K562 (cell line): ENCODE results near the gene GOLPH3L. TPM values are rescaled to one million over a fixed set of nuclear protein-coding genes. Genes with fewer than 3 reads are reported as not detected.

ENCODE experiments used
- HDAC8 ChIP-seq: fragments of 450-650 bp; IDR thresholded peaks from 2 replicates; pipeline ENCODE4 v1.6.1; 2016; ENCODE audit warnings: mild to moderate bottlenecking, missing genetic modification characterization, moderate library complexity, missing compliant biosample characterization
- NR2F6 ChIP-seq: fragments of 450-650 bp; formaldehyde crosslinking; IDR thresholded peaks from 2 replicates; pipeline ENCODE4 v1.4.0; 2020; ENCODE audit warnings: mild to moderate bottlenecking
- POLR2A ChIP-seq: fragments of 450-650 bp; conservative IDR thresholded peaks from 2 replicates; pipeline ENCODE4 v1.6.1; 2016
- RAD21 ChIP-seq, 2 experiments: fragments of 250-450 bp in 1 of 2; fragments of 450-650 bp in 1 of 2; sonication (Bioruptor Pico) in 1 of 2; formaldehyde crosslinking in 1 of 2; IDR thresholded peaks in 1 of 2; conservative IDR thresholded peaks in 1 of 2; 2 replicates each; pipeline versions ENCODE4 v1.4.0 to v1.8.0; 2020 to 2022; ENCODE audit warnings: mild to moderate bottlenecking in 2 of 2, moderate library complexity in 1 of 2
- SMC3 ChIP-seq: conservative IDR thresholded peaks from 2 replicates; pipeline ENCODE4 v1.6.1; 2011; ENCODE audit warnings: low read depth, low read length, improper control_type of control experiment; ENCODE audit not compliant: insufficient read depth
- SUPT5H ChIP-seq: fragments of 450-650 bp; IDR thresholded peaks from 2 replicates; pipeline ENCODE4 v1.6.1; 2016
- TEAD2 ChIP-seq: fragments of 450-650 bp; IDR thresholded peaks from 2 replicates; pipeline ENCODE4 v1.6.1; 2016; ENCODE audit warnings: missing genetic modification characterization, control low read depth, missing compliant biosample characterization
- TEAD4 ChIP-seq, 2 experiments: sonication (generic) in 1 of 2; formaldehyde crosslinking in 1 of 2; IDR thresholded peaks; 2 replicates each; pipeline versions ENCODE4 v1.6.1 to v1.8.0; 2012 to 2022; ENCODE audit warnings: borderline replicate concordance in 1 of 2, inconsistent platforms in 1 of 2, low read length in 1 of 2, mild to moderate bottlenecking in 1 of 2, missing genetic modification reagents in 1 of 2
- ZFP30 ChIP-seq: fragments of 250-450 bp; sonication (Bioruptor Pico); IDR thresholded peaks from 2 replicates; pipeline ENCODE4 v1.8.0; 2022; ENCODE audit warnings: moderate library complexity, mild to moderate bottlenecking, inconsistent platforms, borderline replicate concordance
- ZKSCAN8 ChIP-seq: fragments of 200-800 bp; sonication (Bioruptor generic); IDR thresholded peaks from 2 replicates; pipeline ENCODE4 v1.6.1; 2016; ENCODE audit warnings: missing genetic modification characterization, missing compliant biosample characterization
- polyA plus RNA-seq, 8 experiments: library from polyadenylated mRNA; depleted of rRNA in 4 of 8; stranded (reverse) in 5 of 8; unstranded in 3 of 8; fragments of >200 nt; fragmentation: Nextera tagmentation in 2 of 8; fragmentation: Illumina TruSeq in 1 of 8; extraction: Ambion mirVana in 2 of 8; extraction: Trizol in 1 of 8; gene quantifications; 2 replicates each; pipeline versions ENCODE4 v1.2.1 to v1.2.3, GENCODE V29; 2011 to 2014; ENCODE audit warnings: inconsistent platforms in 1 of 8, missing spikeins in 1 of 8
- total RNA-seq, 7 experiments: library from RNA; depleted of rRNA in 6 of 7; stranded (reverse); fragments of >200 nt in 6 of 7; fragmentation: Illumina TruSeq in 2 of 7; extraction: Trizol in 2 of 7; gene quantifications; 2 replicates each; pipeline versions ENCODE4 v1.2.1 to v1.2.3, GENCODE V29; 2011 to 2021; ENCODE audit warnings: low replicate concordance in 1 of 7
- TF ChIP-seq, protein P1 (sequence below): fragments of 450-650 bp; IDR thresholded peaks from 2 replicates; pipeline ENCODE4 v1.6.1; 2017; ENCODE audit warnings: antibody characterized with exemption, mild to moderate bottlenecking
- TF ChIP-seq, protein P2 (sequence below): fragments of 450-650 bp; IDR thresholded peaks from 2 replicates; pipeline ENCODE4 v1.6.1; 2016

Gene GOLPH3L
- total and polyA plus RNA-seq, 9 of the 15 experiments (the other 6 are each of a cell fraction or from before 2014, with no cell fraction given) = 8.1 to 42.1 (median 21.6) TPM

DNA sequence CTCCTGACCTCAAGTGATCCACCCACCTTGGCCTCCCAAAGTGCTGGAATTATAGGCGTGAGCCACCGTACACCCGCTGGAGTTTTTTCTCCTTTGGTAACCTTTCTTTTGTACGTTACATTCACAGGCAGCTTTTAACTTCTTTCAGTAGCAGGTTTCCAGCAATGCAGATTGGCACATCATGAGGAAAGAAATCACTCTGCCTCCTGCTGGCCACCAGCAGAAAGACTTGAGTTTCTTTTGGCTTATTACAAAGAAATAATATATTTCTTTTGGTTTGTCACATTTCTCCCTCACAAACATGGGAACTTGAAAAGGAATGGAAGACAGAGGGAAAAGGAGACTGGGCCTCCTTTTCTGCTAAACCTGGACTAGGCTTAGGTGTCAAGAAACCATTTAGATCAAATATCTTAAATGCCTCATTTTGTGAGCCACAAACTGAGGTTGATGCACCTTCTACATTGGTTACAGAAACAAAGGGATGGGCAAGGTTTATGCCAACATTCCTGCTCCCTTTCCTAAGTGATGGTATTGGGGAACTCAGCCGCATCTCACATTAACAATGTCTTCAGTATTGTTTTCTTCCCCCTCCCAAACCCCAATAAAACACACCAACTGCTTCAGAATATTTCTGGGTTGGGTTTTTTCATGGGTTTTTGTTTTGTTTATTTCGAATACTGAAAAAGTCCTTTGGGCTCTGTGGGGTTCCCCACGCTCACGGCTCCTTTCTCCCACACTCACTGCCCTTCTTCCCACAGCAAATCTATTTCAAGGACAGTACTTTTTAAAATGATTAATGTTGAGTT lies 75.3 kb downstream of the GOLPH3L start (continued):
- TF ChIP-seq SMC3 (peak; percentile 27; the same call in 1 of the 2 replicates), SUPT5H (no peak), RAD21 (CRISPR knock-in tag; conservative IDR thresholded peaks at IDR 0.05 in 1 of 2, IDR thresholded peaks at IDR 0.05 in 1 of 2) (peak; percentile 41 to 58), TEAD4 (IDR thresholded peaks at IDR 0.05; ENCODE audit: low read length) (0 out of 2 replicates have a peak, but pooled peaks have one; percentile 12), TEAD4 (CRISPR knock-in tag; IDR thresholded peaks at IDR 0.05; ENCODE audit: borderline replicate concordance) (no peak), ZKSCAN8 (CRISPR knock-in tag) (no peak), TEAD2 (tag) (no peak), NR2F6 (CRISPR knock-in tag) (0 out of 2 replicates have a peak, but pooled peaks have one; percentile 8), HDAC8 (tag) (no peak), ZFP30 (CRISPR knock-in tag) (no peak), POLR2A (0 out of 2 replicates have a peak, but pooled peaks have one; percentile 28)
- TF ChIP-seq, protein P1, sequence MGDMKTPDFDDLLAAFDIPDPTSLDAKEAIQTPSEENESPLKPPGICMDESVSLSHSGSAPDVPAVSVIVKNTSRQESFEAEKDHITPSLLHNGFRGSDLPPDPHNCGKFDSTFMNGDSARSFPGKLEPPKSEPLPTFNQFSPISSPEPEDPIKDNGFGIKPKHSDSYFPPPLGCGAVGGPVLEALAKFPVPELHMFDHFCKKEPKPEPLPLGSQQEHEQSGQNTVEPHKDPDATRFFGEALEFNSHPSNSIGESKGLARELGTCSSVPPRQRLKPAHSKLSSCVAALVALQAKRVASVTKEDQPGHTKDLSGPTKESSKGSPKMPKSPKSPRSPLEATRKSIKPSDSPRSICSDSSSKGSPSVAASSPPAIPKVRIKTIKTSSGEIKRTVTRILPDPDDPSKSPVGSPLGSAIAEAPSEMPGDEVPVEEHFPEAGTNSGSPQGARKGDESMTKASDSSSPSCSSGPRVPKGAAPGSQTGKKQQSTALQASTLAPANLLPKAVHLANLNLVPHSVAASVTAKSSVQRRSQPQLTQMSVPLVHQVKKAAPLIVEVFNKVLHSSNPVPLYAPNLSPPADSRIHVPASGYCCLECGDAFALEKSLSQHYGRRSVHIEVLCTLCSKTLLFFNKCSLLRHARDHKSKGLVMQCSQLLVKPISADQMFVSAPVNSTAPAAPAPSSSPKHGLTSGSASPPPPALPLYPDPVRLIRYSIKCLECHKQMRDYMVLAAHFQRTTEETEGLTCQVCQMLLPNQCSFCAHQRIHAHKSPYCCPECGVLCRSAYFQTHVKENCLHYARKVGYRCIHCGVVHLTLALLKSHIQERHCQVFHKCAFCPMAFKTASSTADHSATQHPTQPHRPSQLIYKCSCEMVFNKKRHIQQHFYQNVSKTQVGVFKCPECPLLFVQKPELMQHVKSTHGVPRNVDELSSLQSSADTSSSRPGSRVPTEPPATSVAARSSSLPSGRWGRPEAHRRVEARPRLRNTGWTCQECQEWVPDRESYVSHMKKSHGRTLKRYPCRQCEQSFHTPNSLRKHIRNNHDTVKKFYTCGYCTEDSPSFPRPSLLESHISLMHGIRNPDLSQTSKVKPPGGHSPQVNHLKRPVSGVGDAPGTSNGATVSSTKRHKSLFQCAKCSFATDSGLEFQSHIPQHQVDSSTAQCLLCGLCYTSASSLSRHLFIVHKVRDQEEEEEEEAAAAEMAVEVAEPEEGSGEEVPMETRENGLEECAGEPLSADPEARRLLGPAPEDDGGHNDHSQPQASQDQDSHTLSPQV = 0 out of 2 replicates have a peak, but pooled peaks have one; percentile 33
- TF ChIP-seq, protein P2, sequence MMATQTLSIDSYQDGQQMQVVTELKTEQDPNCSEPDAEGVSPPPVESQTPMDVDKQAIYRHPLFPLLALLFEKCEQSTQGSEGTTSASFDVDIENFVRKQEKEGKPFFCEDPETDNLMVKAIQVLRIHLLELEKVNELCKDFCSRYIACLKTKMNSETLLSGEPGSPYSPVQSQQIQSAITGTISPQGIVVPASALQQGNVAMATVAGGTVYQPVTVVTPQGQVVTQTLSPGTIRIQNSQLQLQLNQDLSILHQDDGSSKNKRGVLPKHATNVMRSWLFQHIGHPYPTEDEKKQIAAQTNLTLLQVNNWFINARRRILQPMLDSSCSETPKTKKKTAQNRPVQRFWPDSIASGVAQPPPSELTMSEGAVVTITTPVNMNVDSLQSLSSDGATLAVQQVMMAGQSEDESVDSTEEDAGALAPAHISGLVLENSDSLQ = peak; percentile 47; the same call in 1 of the 2 replicates
